ENCODE data around the gene EEIG2.
A peak's percentile ranks its signal among the peaks of the same experiment; 100 is the strongest.

The EEIG2 gene

DNA sequence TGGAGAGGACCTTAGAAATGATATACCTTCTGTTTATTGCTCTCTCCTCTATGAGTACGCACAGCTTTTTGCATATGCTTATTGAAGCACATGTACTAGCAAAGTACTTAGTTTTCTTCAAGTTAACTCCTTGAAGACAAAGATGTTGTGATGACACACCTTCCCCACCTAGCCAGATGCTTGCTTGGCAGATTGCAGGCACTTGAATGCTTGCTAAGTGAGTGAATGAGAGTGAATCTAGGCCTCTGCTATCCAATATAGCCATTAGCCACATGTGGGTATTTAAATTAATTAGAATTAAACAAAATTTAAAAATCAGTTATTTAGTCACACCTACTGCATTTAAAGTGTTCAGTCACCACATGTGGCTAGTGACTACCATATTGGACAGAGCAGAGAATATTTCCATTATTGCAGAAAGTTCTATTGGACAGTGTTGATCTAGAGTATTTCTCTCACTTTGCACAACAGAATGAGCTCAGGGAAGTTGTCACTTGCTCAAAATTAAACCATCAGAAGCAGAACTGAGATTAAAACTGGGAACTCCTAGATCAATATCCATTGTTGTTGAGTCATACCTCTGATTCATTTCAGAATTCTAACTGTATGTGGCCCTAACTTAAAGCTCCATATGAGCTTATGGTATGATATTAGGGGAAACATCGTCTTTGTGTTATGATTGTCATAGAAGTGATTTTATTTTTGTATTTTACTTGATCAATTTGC, 8.6 kb upstream of the EEIG2 start:
- Histone ChIP-seq H3K4me3 (ENCODE audit: insufficient read length, low read depth) (no peak overlapping the region), H3K9ac (ENCODE audit: insufficient read length, low read depth) (no peak overlapping the region), H3K4me1 (ENCODE audit: insufficient read depth, insufficient read length) (no peaks in the 10 kb centered on the region), H3K27me3 (ENCODE audit: insufficient read depth, insufficient read length) (no peaks in the 10 kb centered on the region), H3K9me3 (ENCODE audit: insufficient read depth, low read length) (no peaks in the 10 kb centered on the region), H3K36me3 (ENCODE audit: insufficient read depth, insufficient read length, low read length) (no peaks in the 10 kb centered on the region)
- no peak for TF ChIP-seq ZNF274 (IDR thresholded peaks at IDR 0.05; ENCODE audit: low read depth, low read length)
- TF ChIP-seq YY1 (IDR thresholded peaks at IDR 0.05; ENCODE audit: insufficient read depth, insufficient read length): no peak
- no peak for TF ChIP-seq SUZ12 (IDR thresholded peaks at IDR 0.05; ENCODE audit: extremely low read depth, insufficient read depth, insufficient read length)
- DNase-seq (ENCODE audit: low read depth, low spot score): no peak

DNA sequence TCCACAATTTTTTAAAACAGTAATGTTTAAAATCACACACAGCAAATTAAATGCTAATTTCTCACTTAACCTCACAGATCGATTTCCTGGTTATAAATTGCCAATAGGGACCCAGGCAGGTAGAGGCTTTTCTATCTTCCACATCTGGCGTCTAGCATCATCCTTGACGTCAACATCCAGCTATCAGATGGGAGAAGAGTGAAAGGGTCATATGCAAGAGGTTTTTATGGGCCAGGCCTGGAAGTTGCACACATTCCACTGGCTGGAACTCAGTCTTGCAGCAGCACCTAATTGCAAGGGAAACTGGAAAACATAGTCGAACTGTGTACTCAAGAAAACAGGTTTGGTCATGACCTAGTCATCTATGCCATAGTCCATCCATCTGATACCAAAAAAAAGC, 6.0 kb upstream of the EEIG2 start:
- no peaks in the 10 kb centered on the region for H3K4me1 ChIP-seq (ENCODE audit: insufficient read depth, insufficient read length)
- H3K9ac ChIP-seq (ENCODE audit: insufficient read length, low read depth): no peak overlapping the region
- no peak overlapping the region for H3K4me3 ChIP-seq (ENCODE audit: insufficient read length, low read depth)
- no peaks in the 10 kb centered on the region for H3K27me3 ChIP-seq (ENCODE audit: insufficient read depth, insufficient read length)
- no peaks in the 10 kb centered on the region for H3K36me3 ChIP-seq (ENCODE audit: insufficient read depth, insufficient read length, low read length)
- TF ChIP-seq ZNF274 (IDR thresholded peaks at IDR 0.05; ENCODE audit: low read depth, low read length) (no peak), YY1 (IDR thresholded peaks at IDR 0.05; ENCODE audit: insufficient read depth, insufficient read length) (no peak), SUZ12 (IDR thresholded peaks at IDR 0.05; ENCODE audit: extremely low read depth, insufficient read depth, insufficient read length) (no peak)
- no peaks in the 10 kb centered on the region for H3K9me3 ChIP-seq (ENCODE audit: insufficient read depth, low read length)
- DNase-seq (ENCODE audit: low read depth, low spot score): no peak

DNA sequence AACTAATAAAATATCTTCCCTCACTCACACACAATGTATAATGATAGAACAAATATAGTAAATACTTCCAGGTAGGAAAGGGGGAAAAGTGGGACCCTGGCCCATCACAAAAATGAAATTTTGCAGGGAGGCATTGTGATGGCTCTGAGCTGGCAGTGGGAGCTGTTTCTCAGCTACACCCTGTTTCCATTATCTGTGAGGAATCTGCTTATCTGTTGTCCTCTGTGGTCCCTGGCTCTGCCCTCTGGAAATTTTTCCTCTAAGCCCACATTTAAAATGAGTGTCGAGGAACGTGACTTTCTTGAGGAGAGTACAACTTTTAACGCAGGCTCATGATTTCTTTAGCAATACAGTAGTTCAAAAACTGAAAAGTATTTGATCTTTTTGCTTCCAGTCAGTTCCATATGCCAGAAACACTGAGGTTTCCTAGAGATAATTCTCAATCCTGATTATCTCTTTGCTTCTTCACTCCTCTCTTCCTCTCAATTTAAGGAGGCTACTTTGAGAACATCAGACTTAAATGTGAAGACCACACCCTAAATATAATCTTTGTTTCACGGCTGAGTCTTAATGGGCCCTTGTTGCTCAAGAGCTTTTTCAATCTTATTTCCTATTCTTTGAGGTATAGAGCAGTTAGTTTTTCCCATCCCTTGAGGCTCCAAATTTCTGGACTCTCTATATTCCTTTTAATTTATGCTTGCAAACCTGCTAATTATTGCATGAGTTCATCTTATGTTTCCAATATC, 5.0 kb upstream of the EEIG2 start:
- no peak for DNase-seq (ENCODE audit: low read depth, low spot score)
- no peak for TF ChIP-seq ZNF274 (IDR thresholded peaks at IDR 0.05; ENCODE audit: low read depth, low read length)
- no peak for TF ChIP-seq SUZ12 (IDR thresholded peaks at IDR 0.05; ENCODE audit: extremely low read depth, insufficient read depth, insufficient read length)
- TF ChIP-seq YY1 (IDR thresholded peaks at IDR 0.05; ENCODE audit: insufficient read depth, insufficient read length): no peak

DNA sequence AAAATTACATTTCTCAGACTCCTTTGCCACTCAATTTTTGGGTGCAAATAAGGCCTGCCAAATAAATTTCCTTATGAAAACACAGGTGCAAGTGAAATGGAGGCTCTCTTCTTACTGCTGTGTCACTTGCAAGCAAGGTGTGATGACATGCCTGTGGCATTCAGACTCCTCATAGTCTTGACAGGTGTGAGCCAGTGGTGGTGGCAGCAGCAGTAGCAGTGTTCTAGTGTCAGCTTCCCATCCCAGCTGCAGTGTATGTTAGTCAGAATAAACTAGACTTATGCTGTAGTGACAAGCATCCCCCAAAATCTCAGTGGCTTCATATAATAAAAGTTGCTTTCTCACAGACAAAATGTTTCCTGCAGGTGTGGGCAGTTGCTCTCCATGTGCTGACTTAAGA, 3.8 kb upstream of the EEIG2 start:
- Histone ChIP-seq H3K9ac (ENCODE audit: insufficient read length, low read depth) (no peak overlapping the region), H3K4me1 (ENCODE audit: insufficient read depth, insufficient read length) (no peaks in the 10 kb centered on the region), H3K27me3 (ENCODE audit: insufficient read depth, insufficient read length) (no peaks in the 10 kb centered on the region), H3K9me3 (ENCODE audit: insufficient read depth, low read length) (no peaks in the 10 kb centered on the region), H3K4me3 (ENCODE audit: insufficient read length, low read depth) (no peak overlapping the region), H3K36me3 (ENCODE audit: insufficient read depth, insufficient read length, low read length) (no peaks in the 10 kb centered on the region)
- no peak for TF ChIP-seq SUZ12 (IDR thresholded peaks at IDR 0.05; ENCODE audit: extremely low read depth, insufficient read depth, insufficient read length)
- no peak for DNase-seq (ENCODE audit: low read depth, low spot score)

More for the DNA sequence above, 5.0 kb upstream of the EEIG2 start:
- H3K4me1 ChIP-seq (ENCODE audit: insufficient read depth, insufficient read length): no peaks in the 10 kb centered on the region
- H3K9ac ChIP-seq (ENCODE audit: insufficient read length, low read depth): no peak overlapping the region
- H3K36me3 ChIP-seq (ENCODE audit: insufficient read depth, insufficient read length, low read length): no peaks in the 10 kb centered on the region
- no peaks in the 10 kb centered on the region for H3K9me3 ChIP-seq (ENCODE audit: insufficient read depth, low read length)
- H3K4me3 ChIP-seq (ENCODE audit: insufficient read length, low read depth): no peak overlapping the region
- no peaks in the 10 kb centered on the region for H3K27me3 ChIP-seq (ENCODE audit: insufficient read depth, insufficient read length)

DNA sequence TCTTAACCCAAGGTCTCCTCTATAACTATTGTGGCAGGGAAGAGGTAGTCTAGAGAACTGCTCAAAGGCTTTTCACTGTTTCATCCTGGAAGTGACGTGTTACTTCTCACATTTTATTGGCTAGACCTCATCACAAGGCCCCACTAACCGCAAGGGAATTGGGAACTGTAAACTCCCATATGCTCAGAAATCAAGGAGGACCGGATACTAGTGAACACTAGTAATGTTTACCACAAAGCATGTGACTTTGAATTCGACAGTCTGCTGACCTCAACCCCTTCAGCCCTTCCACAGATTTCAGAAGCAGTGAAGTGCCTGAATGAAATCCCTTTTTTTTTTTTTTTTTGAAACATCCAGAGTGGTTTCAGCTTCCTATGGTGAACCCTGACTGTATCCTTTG, 3.4 kb upstream of the EEIG2 start:
- no peaks in the 10 kb centered on the region for H3K36me3 ChIP-seq (ENCODE audit: insufficient read depth, insufficient read length, low read length)
- H3K9me3 ChIP-seq (ENCODE audit: insufficient read depth, low read length): no peaks in the 10 kb centered on the region
- no peaks in the 10 kb centered on the region for H3K27me3 ChIP-seq (ENCODE audit: insufficient read depth, insufficient read length)
- H3K4me1 ChIP-seq (ENCODE audit: insufficient read depth, insufficient read length): no peaks in the 10 kb centered on the region
- no peak overlapping the region for H3K4me3 ChIP-seq (ENCODE audit: insufficient read length, low read depth)
- DNase-seq (ENCODE audit: low read depth, low spot score): no peak
- H3K9ac ChIP-seq (ENCODE audit: insufficient read length, low read depth): no peak overlapping the region
- TF ChIP-seq SUZ12 (IDR thresholded peaks at IDR 0.05; ENCODE audit: extremely low read depth, insufficient read depth, insufficient read length) (no peak), YY1 (IDR thresholded peaks at IDR 0.05; ENCODE audit: insufficient read depth, insufficient read length) (no peak), ZNF274 (IDR thresholded peaks at IDR 0.05; ENCODE audit: low read depth, low read length) (no peak)

DNA sequence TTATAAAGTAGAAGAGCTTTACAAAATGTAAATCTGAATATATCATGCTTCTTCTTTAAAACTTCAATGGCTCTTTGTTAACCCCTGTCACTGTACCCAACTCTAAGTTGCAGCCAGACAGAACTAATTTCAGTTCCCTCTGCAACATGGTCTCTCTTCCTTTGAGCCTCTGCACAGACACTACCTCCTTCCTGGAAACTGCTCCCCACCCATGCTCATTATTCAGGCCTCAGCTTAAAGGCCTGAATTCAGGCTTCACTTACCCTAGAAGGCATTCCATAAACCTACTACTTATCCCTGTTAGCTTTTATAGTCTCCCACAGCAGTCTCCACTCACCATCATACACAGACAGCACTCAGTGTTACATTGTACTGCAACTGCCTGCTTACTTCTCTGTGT, 2.6 kb upstream of the EEIG2 start:
- no peaks in the 10 kb centered on the region for H3K36me3 ChIP-seq (ENCODE audit: insufficient read depth, insufficient read length, low read length)
- H3K4me3 ChIP-seq (ENCODE audit: insufficient read length, low read depth): no peak overlapping the region
- H3K9me3 ChIP-seq (ENCODE audit: insufficient read depth, low read length): no peaks in the 10 kb centered on the region
- no peak for DNase-seq (ENCODE audit: low read depth, low spot score)
- no peaks in the 10 kb centered on the region for H3K4me1 ChIP-seq (ENCODE audit: insufficient read depth, insufficient read length)
- no peak for TF ChIP-seq YY1 (IDR thresholded peaks at IDR 0.05; ENCODE audit: insufficient read depth, insufficient read length)
- no peak overlapping the region for H3K9ac ChIP-seq (ENCODE audit: insufficient read length, low read depth)
- H3K27me3 ChIP-seq (ENCODE audit: insufficient read depth, insufficient read length): no peaks in the 10 kb centered on the region

DNA sequence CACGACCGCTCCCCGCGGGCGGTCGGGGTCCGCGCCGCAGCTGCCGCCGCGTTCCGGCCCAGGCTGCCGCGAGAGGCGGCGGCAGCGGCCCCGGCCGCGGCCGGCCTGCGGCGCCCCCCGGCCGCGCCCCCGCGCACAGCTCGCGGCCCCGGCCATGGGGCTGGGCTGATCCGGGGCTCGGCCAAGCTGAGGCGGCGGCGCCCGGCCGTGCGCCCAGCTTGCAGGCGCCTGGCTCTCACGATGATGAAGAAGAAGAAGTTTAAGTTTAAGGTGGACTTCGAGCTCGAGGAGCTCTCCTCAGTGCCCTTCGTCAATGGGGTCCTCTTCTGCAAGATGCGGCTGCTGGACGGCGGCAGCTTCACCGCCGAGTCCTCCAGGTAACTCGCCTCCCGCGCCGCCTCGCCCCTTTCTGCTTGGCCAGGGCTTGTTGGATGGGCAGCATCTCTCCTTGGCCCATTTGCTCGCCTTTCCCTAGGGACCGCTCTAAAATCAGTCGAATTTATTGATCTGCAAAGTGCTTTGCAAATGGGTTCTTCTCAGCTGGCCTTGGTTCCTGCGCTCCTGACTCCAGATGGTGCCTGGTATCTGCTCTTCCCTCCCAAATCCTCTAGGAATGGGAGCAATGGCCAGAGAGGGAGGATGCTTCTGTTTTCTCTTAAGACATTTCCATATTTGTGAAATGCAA, 431 bp downstream of the EEIG2 start:
- H3K9ac ChIP-seq (ENCODE audit: insufficient read length, low read depth): peak overlapping the region; percentile 87
- H3K4me1 ChIP-seq (ENCODE audit: insufficient read depth, insufficient read length): no peaks in the 10 kb centered on the region
- DNase-seq (ENCODE audit: low read depth, low spot score): peak; percentile 11
- no peaks in the 10 kb centered on the region for H3K27me3 ChIP-seq (ENCODE audit: insufficient read depth, insufficient read length)
- no peaks in the 10 kb centered on the region for H3K9me3 ChIP-seq (ENCODE audit: insufficient read depth, low read length)
- TF ChIP-seq SUZ12 (IDR thresholded peaks at IDR 0.05; ENCODE audit: extremely low read depth, insufficient read depth, insufficient read length) (no peak), ZNF274 (IDR thresholded peaks at IDR 0.05; ENCODE audit: low read depth, low read length) (no peak), YY1 (IDR thresholded peaks at IDR 0.05; ENCODE audit: insufficient read depth, insufficient read length) (no peak)
- no peaks in the 10 kb centered on the region for H3K36me3 ChIP-seq (ENCODE audit: insufficient read depth, insufficient read length, low read length)
- peak overlapping the region; percentile 71 for H3K4me3 ChIP-seq (ENCODE audit: insufficient read length, low read depth)
